Stimulated activated naive CD8-positive, alpha-beta T cell treated with anti-CD3 and anti-CD28 coated beads, Interleukin-15, Interleukin-2, amounts not matched to agents 100 ng/mL and 50 ng/mL, for 24 hours (primary cell): ENCODE results near the gene MSGN1.

Source experiments
- H3K27ac Mint-ChIP-seq: one replicate; pipeline ENCODE4 v1.8.0; 2021; ENCODE audit warnings: mild to moderate bottlenecking, mixed read lengths
- H3K27me3 Mint-ChIP-seq: one replicate; pipeline ENCODE4 v1.8.0; 2021; ENCODE audit warnings: mixed read lengths
- H3K36me3 Mint-ChIP-seq: one replicate; pipeline ENCODE4 v1.8.0; 2021; ENCODE audit warnings: low read depth, mixed read lengths
- H3K4me1 Mint-ChIP-seq: one replicate; pipeline ENCODE4 v1.8.0; 2021; ENCODE audit warnings: low read depth, mixed read lengths
- H3K4me3 Mint-ChIP-seq: one replicate; pipeline ENCODE4 v1.8.0; 2021; ENCODE audit warnings: mild to moderate bottlenecking, mixed read lengths
- H3K9me3 Mint-ChIP-seq: one replicate; pipeline ENCODE4 v1.8.0; 2021; ENCODE audit warnings: mixed read lengths

Gene MSGN1

DNA sequence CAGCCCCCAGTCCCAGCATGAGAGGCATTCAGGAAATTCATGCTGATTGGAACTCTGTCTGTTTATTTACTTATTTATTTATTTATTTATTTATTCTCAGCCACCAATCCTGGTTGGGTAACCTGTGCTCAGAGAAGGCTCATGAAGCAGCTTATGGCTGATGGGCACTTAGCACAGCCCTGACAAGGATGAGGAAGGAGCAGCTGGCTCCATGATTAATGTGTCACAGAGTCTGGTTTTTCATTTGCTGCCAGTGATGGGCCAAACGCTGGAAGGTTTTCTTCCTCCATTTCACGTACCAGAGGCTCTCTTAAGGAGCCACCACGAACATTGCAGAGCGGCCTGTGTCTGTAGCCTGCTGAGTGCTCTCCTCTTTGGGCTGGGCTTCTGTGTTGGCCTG is 33.9 kb downstream of the MSGN1 start:
- Mint-ChIP-seq H3K9me3 (no peaks in the 10 kb centered on the region), H3K4me3 (no peak overlapping the region), H3K36me3 (no peaks in the 10 kb centered on the region), H3K4me1 (no peaks in the 10 kb centered on the region), H3K27ac (no peak overlapping the region), H3K27me3 (peaks cover 4% of the 10 kb centered on the region)

DNA sequence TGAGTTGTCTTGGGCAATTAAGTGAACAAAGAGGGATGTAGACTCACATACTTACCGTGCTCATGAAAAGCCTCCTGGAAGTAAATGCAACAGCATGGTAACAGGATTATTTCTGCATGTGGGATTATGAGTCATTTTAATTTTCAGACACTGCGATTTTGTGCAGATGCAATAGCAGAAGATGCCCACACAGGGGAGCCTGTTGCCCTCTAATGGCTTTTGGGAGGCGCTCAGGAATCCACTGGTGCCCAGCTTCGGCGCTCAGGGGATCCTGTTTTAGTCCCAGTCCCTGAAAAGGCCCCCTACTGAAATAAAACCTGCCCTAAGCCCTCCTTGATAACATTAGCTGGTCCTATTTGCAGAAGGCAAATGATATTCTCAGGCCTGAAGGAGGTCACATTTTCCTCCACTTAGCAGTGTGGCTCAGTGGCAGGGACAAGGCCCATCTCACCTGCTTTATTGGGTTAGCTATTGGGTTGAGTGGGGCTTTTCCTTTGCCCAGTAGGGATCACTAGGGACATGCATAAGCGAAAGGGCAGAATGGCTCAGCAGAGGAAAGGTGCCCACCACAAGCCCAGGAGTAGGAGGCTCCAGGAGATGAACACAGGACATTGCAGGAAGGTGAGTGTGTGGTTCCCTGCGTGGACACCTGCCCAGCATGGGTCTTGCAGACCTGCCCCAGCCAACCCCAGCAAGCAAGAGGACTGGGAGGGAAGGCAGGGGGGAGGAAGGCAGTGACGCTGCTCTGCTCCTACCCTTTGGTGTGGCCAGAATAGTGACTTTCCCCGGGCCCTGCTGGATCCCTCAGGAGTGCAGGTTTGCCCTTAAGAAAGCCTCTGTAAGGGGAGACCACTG is 35.7 kb downstream of the MSGN1 start:
- Mint-ChIP-seq H3K36me3 (no peaks in the 10 kb centered on the region), H3K4me3 (no peak overlapping the region)

DNA sequence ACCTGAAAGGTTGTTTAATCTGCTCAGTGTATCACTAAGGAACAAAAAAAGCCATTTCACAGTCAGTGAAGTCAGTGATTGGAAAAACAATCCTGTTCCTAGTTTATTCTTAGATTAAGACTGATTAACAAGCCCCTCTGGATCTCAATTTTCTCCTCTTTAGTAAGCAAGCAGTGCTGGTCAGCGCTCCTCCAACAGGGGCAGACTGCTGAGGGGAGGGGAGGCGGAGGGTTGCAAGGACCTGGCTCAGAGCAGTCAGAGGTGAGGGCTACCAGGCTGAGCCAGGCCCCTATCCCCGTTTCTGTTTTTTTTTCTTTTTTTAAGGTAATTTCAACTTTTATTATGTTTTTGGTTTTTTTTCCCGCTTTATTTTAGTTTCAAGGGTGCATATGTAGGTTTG is 37.5 kb downstream of the MSGN1 start:
- peaks cover 25% of the 10 kb centered on the region for H3K27me3 Mint-ChIP-seq
- no peak overlapping the region for H3K4me3 Mint-ChIP-seq
- no peaks in the 10 kb centered on the region for H3K9me3 Mint-ChIP-seq
- no peaks in the 10 kb centered on the region for H3K36me3 Mint-ChIP-seq
- no peak overlapping the region for H3K27ac Mint-ChIP-seq
- H3K4me1 Mint-ChIP-seq = no peaks in the 10 kb centered on the region

More for the DNA sequence above, 35.7 kb downstream of the MSGN1 start:
- no peak overlapping the region for H3K27ac Mint-ChIP-seq
- no peaks in the 10 kb centered on the region for H3K9me3 Mint-ChIP-seq
- peaks cover 13% of the 10 kb centered on the region for H3K27me3 Mint-ChIP-seq
- no peaks in the 10 kb centered on the region for H3K4me1 Mint-ChIP-seq

DNA sequence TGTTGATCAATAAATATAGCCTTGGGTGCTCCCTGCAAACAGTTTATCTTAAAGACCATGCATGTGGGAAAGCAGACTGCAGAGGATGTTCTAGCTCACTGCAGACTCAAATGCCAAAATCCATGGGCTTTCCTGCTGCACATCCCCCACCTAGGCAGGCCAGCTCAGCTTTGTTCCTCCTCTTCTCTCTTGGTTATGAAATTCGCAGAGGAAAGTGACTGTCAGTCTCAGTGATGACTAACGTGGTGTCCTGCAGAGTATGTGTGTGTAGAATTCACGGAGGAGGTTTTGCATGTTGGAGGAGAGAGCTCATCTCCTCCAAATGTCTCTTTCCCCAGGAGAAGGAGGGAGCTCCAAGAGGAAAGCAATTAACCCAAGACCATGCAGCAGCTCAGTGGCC is 40.8 kb downstream of the MSGN1 start:
- Mint-ChIP-seq H3K9me3 (no peaks in the 10 kb centered on the region), H3K4me3 (no peak overlapping the region), H3K27ac (no peak overlapping the region), H3K36me3 (no peaks in the 10 kb centered on the region), H3K27me3 (peaks cover 42% of the 10 kb centered on the region), H3K4me1 (no peaks in the 10 kb centered on the region)

DNA sequence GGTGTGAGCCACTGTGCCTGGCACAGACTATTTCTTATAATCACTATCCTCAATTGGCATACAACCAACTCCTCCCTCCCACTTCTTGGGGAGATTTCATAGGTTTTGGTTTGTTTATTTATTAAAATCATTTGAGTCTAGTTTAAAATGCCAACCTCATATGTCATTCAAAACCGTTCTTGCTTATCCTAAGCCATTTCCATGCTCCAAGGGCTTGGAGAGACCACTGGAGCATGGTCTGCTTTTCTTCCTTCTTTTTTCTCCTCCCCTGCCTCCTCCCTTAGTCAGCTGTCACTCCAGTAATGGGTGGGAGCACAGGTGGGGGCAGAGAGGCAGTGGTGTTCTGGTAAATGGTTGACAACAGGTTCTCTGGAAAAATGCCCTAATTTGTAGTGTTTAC is 41.8 kb downstream of the MSGN1 start:
- H3K9me3 Mint-ChIP-seq = no peaks in the 10 kb centered on the region
- H3K27me3 Mint-ChIP-seq = peaks cover 42% of the 10 kb centered on the region
- H3K36me3 Mint-ChIP-seq = no peaks in the 10 kb centered on the region
- H3K27ac Mint-ChIP-seq = no peak overlapping the region
- H3K4me3 Mint-ChIP-seq = no peak overlapping the region
- no peaks in the 10 kb centered on the region for H3K4me1 Mint-ChIP-seq

DNA sequence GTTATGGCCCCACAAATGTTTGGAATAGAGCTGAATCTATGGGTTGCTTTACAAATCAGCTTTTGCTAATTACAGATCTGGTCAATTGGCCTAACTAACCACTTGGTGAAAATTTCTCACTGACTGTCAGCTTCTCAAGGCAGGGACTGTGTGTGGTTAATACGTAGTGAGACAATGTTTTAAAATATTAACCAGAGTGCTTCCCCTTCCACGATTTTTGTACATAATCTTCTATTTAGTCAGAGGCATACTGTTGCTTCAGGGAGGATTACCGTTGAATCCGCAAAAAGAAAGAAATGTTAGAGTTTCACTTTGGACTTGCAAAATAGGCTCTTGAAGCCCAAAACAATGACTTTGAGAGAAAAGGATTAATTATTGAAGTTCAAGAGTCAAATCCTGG is 47.3 kb downstream of the MSGN1 start:
- Mint-ChIP-seq H3K4me1 (no peaks in the 10 kb centered on the region), H3K36me3 (no peaks in the 10 kb centered on the region), H3K9me3 (no peaks in the 10 kb centered on the region), H3K27me3 (peaks cover 20% of the 10 kb centered on the region), H3K27ac (no peak overlapping the region), H3K4me3 (no peak overlapping the region)

DNA sequence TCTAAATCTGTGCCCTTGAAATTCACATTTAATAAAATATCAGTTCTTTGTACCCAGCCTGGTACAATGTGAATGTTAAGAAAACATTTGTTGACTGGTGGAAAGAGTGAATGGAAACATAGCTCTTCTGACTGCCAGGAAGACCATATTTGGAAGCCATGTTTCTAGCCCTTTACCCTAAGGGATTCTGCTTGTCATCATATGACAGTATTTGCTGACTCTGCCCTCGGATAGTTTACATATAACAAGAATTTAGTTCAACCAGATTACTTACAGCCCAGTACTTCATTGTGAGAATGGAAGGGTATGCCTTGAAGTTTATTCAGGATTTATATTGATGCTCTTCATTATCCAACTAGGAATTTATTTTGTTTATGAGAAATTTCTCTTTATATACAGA is 48.4 kb downstream of the MSGN1 start:
- no peaks in the 10 kb centered on the region for H3K36me3 Mint-ChIP-seq
- H3K27ac Mint-ChIP-seq = no peak overlapping the region
- no peaks in the 10 kb centered on the region for H3K9me3 Mint-ChIP-seq
- no peak overlapping the region for H3K4me3 Mint-ChIP-seq
- peaks cover 15% of the 10 kb centered on the region for H3K27me3 Mint-ChIP-seq
- H3K4me1 Mint-ChIP-seq = no peaks in the 10 kb centered on the region

DNA sequence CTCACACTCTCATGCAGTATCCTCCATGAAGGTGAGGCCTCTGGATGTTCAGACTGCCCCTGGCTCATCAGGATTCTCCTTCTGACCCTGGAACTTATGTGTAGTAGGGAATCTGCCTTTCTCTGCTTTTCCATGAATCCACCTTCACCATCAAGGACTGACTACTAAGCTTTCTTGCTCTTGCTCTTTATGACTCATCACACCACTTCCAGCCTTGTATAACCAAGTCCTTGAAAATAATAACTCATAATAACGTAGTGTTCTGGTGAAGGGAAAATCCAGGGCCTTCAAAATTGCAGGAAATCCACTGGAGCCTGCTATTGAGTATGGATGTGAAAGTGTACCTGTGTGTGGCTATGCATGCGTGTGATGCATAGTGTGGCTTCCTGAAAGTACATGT is 50.9 kb downstream of the MSGN1 start:
- H3K27ac Mint-ChIP-seq = no peak overlapping the region
- no peaks in the 10 kb centered on the region for H3K9me3 Mint-ChIP-seq
- H3K4me1 Mint-ChIP-seq = no peaks in the 10 kb centered on the region
- H3K27me3 Mint-ChIP-seq = peaks cover 15% of the 10 kb centered on the region
- H3K4me3 Mint-ChIP-seq = no peak overlapping the region
- H3K36me3 Mint-ChIP-seq = no peaks in the 10 kb centered on the region
